ENCODE data around the gene SELENON.

Gene SELENON

DNA sequence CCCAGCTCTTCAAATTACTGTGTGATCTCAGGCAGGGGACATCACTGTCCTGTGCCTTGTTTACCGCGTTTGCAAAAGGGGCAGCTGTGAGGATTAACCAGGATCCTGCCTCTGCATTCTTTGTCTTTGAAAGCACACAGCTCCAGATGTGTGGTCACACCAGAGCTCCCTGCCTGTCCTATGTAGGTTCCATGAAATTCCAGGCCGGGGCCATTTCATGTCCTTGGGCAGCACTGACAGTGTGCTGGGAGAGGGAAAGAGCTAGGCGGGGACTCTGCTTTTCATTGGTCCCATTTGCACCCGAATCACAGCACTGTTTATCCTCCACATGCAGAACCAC is 42.2 kb upstream of the SELENON start:
- DNase-seq (ENCODE audit: extremely low read depth, low read depth), result no peak
- TF ChIP-seq, protein P1, sequence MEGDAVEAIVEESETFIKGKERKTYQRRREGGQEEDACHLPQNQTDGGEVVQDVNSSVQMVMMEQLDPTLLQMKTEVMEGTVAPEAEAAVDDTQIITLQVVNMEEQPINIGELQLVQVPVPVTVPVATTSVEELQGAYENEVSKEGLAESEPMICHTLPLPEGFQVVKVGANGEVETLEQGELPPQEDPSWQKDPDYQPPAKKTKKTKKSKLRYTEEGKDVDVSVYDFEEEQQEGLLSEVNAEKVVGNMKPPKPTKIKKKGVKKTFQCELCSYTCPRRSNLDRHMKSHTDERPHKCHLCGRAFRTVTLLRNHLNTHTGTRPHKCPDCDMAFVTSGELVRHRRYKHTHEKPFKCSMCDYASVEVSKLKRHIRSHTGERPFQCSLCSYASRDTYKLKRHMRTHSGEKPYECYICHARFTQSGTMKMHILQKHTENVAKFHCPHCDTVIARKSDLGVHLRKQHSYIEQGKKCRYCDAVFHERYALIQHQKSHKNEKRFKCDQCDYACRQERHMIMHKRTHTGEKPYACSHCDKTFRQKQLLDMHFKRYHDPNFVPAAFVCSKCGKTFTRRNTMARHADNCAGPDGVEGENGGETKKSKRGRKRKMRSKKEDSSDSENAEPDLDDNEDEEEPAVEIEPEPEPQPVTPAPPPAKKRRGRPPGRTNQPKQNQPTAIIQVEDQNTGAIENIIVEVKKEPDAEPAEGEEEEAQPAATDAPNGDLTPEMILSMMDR (IDR thresholded peaks at IDR 0.05; ENCODE audit: low read depth, low read length), result no peak

DNA sequence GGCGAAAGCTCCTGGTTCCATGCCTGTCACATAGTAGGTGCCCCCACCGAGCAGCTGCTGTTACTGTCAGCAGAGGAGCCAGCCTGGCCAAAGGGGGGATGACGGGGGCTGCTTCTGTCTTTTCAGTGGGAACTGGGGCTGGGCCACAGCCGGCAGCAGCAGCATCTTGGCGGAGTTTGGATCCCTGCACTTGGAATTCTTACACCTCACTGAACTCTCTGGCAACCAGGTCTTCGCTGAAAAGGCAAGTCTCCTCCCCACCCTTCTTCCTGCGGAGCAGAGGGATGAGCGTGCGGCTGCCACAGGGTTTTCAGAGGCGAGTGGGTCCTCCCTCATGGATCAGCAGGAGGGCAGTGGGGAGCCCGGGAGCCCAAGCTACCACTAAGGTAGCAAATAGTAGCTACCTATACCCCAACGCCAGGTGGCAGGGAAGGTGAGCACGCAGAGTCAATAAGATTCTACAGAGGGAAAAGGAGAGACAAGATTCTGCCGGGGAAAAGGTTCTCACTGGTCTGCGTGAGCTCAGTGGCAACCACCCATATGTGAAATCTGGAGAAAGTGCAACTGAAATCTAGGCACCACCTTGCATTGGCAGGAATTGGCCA is 41.4 kb upstream of the SELENON start:
- no peak for DNase-seq (ENCODE audit: extremely low read depth, low read depth)

GRCh38 chr1:25760122-25760719 is 39.8 kb upstream of the SELENON start:
- TF ChIP-seq, protein P1 (IDR thresholded peaks at IDR 0.05; ENCODE audit: low read depth, low read length), result no peak

More for the DNA sequence above, 41.4 kb upstream of the SELENON start:
- TF ChIP-seq, protein P1 (IDR thresholded peaks at IDR 0.05; ENCODE audit: low read depth, low read length), result no peak

DNA sequence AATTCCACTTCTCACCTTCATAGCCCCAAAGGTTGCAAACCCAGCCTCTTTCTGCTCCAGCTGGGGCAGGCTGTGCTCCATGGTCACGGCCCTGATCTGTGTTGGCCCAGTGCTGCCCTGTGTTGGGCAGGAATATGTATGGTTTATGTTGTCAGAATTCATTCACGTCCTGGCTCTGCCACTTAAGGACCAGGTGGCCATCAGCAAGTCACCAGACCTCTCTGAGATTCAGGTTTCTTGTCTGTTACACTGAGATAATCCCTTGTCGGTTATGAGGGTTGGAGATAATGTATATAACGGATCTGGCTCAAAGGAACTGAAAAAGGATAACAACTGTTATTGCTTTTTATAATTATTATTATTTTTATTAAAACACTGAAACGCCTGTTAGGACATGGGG is 39.1 kb upstream of the SELENON start:
- no peak for DNase-seq (ENCODE audit: extremely low read depth, low read depth)

More at GRCh38 chr1:25760122-25760719, 39.8 kb upstream of the SELENON start:
- no peak for DNase-seq (ENCODE audit: extremely low read depth, low read depth)

DNA sequence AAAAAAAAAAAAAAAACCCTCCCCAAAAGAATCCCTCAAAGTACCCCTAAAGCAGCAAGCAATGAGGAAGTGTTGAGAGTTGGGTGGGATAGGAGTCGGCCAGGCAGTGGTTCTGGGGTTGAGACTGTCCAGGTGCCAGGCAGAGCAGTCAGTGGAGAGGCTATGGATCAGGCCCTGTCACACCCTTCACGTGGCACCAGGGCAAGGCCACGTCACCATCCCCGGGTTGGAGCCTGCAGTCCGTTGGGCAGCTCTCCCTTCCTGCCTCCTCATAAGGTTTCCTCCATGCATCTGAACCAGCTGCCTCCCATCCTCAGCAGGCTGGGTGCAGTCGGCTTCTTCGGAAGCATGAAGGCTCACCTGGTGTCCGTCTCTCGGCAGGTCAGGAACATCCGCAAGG is 36.5 kb upstream of the SELENON start:
- no peak for DNase-seq (ENCODE audit: extremely low read depth, low read depth)
- TF ChIP-seq, protein P1 (IDR thresholded peaks at IDR 0.05; ENCODE audit: low read depth, low read length), result no peak

More for the DNA sequence above, 39.1 kb upstream of the SELENON start:
- TF ChIP-seq, protein P1 (IDR thresholded peaks at IDR 0.05; ENCODE audit: low read depth, low read length), result no peak

DNA sequence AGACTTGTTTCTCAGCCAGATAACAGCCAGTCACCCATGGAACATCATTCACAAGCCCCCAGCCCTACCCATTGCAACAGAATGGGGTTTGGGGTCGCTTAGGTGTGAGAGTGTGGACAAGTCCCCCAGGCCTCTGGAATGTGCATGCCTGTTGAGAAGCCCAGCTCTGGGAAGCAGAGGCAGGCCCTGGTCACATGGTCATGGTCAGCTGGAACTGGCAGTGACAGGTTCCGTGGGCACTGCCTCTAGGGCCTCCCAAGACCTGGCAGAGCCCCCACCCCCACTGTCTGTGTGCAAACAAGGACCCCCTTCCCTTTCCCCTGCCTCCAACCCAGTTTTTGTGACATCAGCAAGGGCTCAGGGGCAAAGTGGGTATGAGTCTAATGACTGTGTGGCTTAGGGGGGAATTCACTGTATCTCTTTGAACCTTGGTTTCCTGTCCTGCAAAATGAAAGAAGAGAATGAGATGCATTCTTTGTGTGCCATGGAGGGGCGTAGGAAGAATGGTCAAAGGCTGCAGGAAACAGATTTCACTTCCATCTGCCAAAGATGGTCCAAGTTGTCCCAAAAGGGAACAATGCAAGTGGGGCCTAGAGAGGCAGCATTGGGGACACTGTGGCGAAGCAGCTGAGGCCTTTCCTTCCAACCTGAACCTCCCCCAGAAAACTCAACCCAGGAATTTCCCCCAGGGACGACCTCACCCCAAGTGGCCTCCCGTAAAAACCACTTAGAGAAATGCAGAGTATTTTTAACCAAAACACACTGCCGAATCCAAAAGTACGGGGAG is 34.7 kb upstream of the SELENON start:
- no peak for DNase-seq (ENCODE audit: extremely low read depth, low read depth)
- TF ChIP-seq, protein P1 (IDR thresholded peaks at IDR 0.05; ENCODE audit: low read depth, low read length), result no peak
